HepG2 (cell line): Measurements from ENCODE around the gene TTBK1. TPM values are rescaled to one million over a fixed set of nuclear protein-coding genes. Genes with fewer than 3 reads are reported as not detected.

Source experiments
- ATF3 ChIP-seq: sonication (generic); formaldehyde crosslinking; IDR thresholded peaks from 2 replicates; pipeline ENCODE4 v1.4.0; 2020; ENCODE audit warnings: missing genetic modification reagents
- CAMTA2 ChIP-seq: sonication (generic); formaldehyde crosslinking; IDR thresholded peaks from 2 replicates; pipeline ENCODE4 v1.4.0; 2020; ENCODE audit warnings: mild to moderate bottlenecking, missing genetic modification reagents, borderline replicate concordance
- FOXP4 ChIP-seq: sonication (generic); formaldehyde crosslinking; IDR thresholded peaks from 2 replicates; pipeline ENCODE4 v1.4.0; 2020; ENCODE audit warnings: missing genetic modification reagents
- HNRNPH1 ChIP-seq: fragments of 200-400 bp; formaldehyde crosslinking; optimal IDR thresholded peaks from 2 replicates; pipeline ENCODE3; 2017; ENCODE audit warnings: mild to moderate bottlenecking, low read depth, low read length
- HNRNPLL ChIP-seq: fragments of 200-400 bp; formaldehyde crosslinking; IDR thresholded peaks from 2 replicates; pipeline ENCODE4 v1.6.1; 2017; ENCODE audit warnings: mild to moderate bottlenecking, low read depth, low read length; ENCODE audit not compliant: poor library complexity, severe bottlenecking
- HOMEZ ChIP-seq: IDR thresholded peaks from 2 replicates; pipeline ENCODE4 v1.6.1; 2016; ENCODE audit warnings: low read depth
- LCORL ChIP-seq, 2 experiments: fragments of 450-650 bp in 1 of 2; sonication (generic) in 1 of 2; formaldehyde crosslinking in 1 of 2; IDR thresholded peaks; 2 replicates each; pipeline versions ENCODE4 v1.5.0 to v1.6.1; 2017 to 2020; ENCODE audit warnings: antibody characterized with exemption in 1 of 2, missing genetic modification reagents in 1 of 2
- LRRFIP1 ChIP-seq: sonication (generic); formaldehyde crosslinking; conservative IDR thresholded peaks from 2 replicates; pipeline ENCODE4 v1.4.0; 2020; ENCODE audit warnings: missing genetic modification reagents
- NCOA1 ChIP-seq: sonication (generic); formaldehyde crosslinking; IDR thresholded peaks from 2 replicates; pipeline ENCODE4 v1.9.0; 2021; ENCODE audit warnings: missing genetic modification reagents
- PCBP1 ChIP-seq: fragments of 200-400 bp; formaldehyde crosslinking; IDR thresholded peaks from 2 replicates; pipeline ENCODE4 v1.6.1; 2017; ENCODE audit warnings: mild to moderate bottlenecking, low read depth, low read length, borderline replicate concordance
- SP2 ChIP-seq: sonication (generic); formaldehyde crosslinking; IDR thresholded peaks from 2 replicates; pipeline ENCODE4 v1.5.1; 2020; ENCODE audit warnings: mild to moderate bottlenecking, missing genetic modification reagents
- U2AF2 ChIP-seq: fragments of 200-400 bp; formaldehyde crosslinking; IDR thresholded peaks from 2 replicates; pipeline ENCODE4 v1.6.1; 2017; ENCODE audit warnings: low read depth, mild to moderate bottlenecking, low read length
- XBP1 ChIP-seq: sonication (generic); formaldehyde crosslinking; IDR thresholded peaks from 2 replicates; pipeline ENCODE4 v1.5.0; 2020; ENCODE audit warnings: missing genetic modification reagents
- ZBTB26 ChIP-seq: IDR thresholded peaks from 2 replicates; pipeline ENCODE4 v1.6.1; 2016; ENCODE audit warnings: missing compliant biosample characterization, missing genetic modification reagents, borderline replicate concordance
- ZFP82 ChIP-seq: sonication (generic); formaldehyde crosslinking; IDR thresholded peaks from 2 replicates; pipeline ENCODE4 v1.5.1; 2020; ENCODE audit warnings: mild to moderate bottlenecking, missing genetic modification reagents, borderline replicate concordance
- ZNF33B ChIP-seq: sonication (generic); formaldehyde crosslinking; IDR thresholded peaks from 2 replicates; pipeline ENCODE4 v1.5.1; 2020; ENCODE audit warnings: mild to moderate bottlenecking, missing genetic modification reagents
- ZNF639 ChIP-seq: conservative IDR thresholded peaks from 2 replicates; pipeline ENCODE4 v1.6.1; 2018; ENCODE audit warnings: missing genetic modification reagents
- ZNF691 ChIP-seq: sonication (generic); formaldehyde crosslinking; IDR thresholded peaks from 2 replicates; pipeline ENCODE4 v1.4.0; 2020; ENCODE audit warnings: missing genetic modification reagents, low read depth, mild to moderate bottlenecking, borderline replicate concordance
- ZNF850 ChIP-seq: sonication (generic); formaldehyde crosslinking; conservative IDR thresholded peaks from 2 replicates; pipeline ENCODE4 v1.9.0; 2021; ENCODE audit warnings: mild to moderate bottlenecking, missing genetic modification reagents
- polyA plus RNA-seq, 8 experiments: library from polyadenylated mRNA; depleted of rRNA in 3 of 8; stranded (reverse) in 7 of 8; unstranded in 1 of 8; fragments of >200 nt; fragmentation: Illumina TruSeq in 4 of 8; extraction: Trizol in 4 of 8; gene quantifications; 2 replicates each; pipeline versions ENCODE4 v1.2.1 to v1.2.3, GENCODE V29; 2011 to 2016; ENCODE audit warnings: low read depth in 4 of 8, missing spikeins in 1 of 8, mixed read lengths in 1 of 8; ENCODE audit not compliant: insufficient read depth in 1 of 8
- total RNA-seq, 5 experiments: library from RNA; depleted of rRNA; stranded (reverse); fragments of >200 nt; fragmentation: Illumina TruSeq; extraction: Trizol; gene quantifications; 2 replicates each; pipeline ENCODE4 v1.2.3, GENCODE V29; 2016; ENCODE audit warnings: low read depth in 1 of 5

The TTBK1 gene
- total and polyA plus RNA-seq, 2 of the 13 experiments (the other 11 are each of a cell fraction or from before 2014, with no cell fraction given), result 0.24 to 0.33 TPM

GRCh38 chr6:43286980-43287716, 43.9 kb downstream of the TTBK1 start (continued):
- TF ChIP-seq LCORL (IDR thresholded peaks at IDR 0.05), result no peak
- TF ChIP-seq LCORL (CRISPR knock-in tag; IDR thresholded peaks at IDR 0.05), result peak; percentile 73
- TF ChIP-seq HNRNPH1, result no peak
- no peak for TF ChIP-seq LRRFIP1 (CRISPR knock-in tag)
- TF ChIP-seq U2AF2, result no peak
- TF ChIP-seq SP2, result no peak
- no peak for TF ChIP-seq HNRNPLL
- TF ChIP-seq ZBTB26, result no peak
- TF ChIP-seq ATF3 (CRISPR knock-in tag), result 0 out of 2 replicates have a peak, but pooled peaks have one; percentile 6
- no peak for TF ChIP-seq ZNF639
- TF ChIP-seq ZNF33B (CRISPR knock-in tag), result no peak
- TF ChIP-seq ZNF850 (CRISPR knock-in tag), result no peak
- no peak for TF ChIP-seq CAMTA2 (CRISPR knock-in tag)
- TF ChIP-seq PCBP1, result no peak
- TF ChIP-seq HOMEZ, result no peak
- no peak for TF ChIP-seq ZFP82 (CRISPR knock-in tag)
- no peak for TF ChIP-seq XBP1
- TF ChIP-seq ZNF691 (CRISPR knock-in tag), result no peak; the same call in 1 of the 2 replicates
- no peak for TF ChIP-seq NCOA1 (CRISPR knock-in tag)
- no peak for TF ChIP-seq FOXP4
